ENCODE measurements around the gene MRPL1. TPM values are rescaled to one million over a fixed set of nuclear protein-coding genes. Genes with fewer than 3 reads are reported as not detected.

Gene MRPL1
- total RNA-seq (ENCODE audit: low replicate concordance): 16.7 and 25.6 TPM in 2 replicates

GRCh38 chr4:77862478-77863216 lies at the start of gene MRPL1:
Gene MRPL1, plus strand, starts transcription at chr4:77862830. Its CDS starts 19 bp downstream, at chr4:77862849.

GRCh38 chr4:77818602-77819403 lies 43.8 kb upstream of the MRPL1 start, which contains the start of gene CNOT6L:
Gene CNOT6L, minus strand, starts transcription at chr4:77819368. Its CDS starts 60 bp downstream, at chr4:77819308.

Other genes with a start within 250 kb of the MRPL1 start
- 8.0 and 8.9 TPM in 2 replicates for gene CNOT6L, start 43.5 kb upstream of the MRPL1 start, total RNA-seq (ENCODE audit: low replicate concordance)
- 3.0 and 6.4 TPM in 2 replicates for gene FRAS1, start 194.5 kb downstream of the MRPL1 start, total RNA-seq (ENCODE audit: low replicate concordance)

Data from smooth muscle cell of the coronary artery (primary cell).